Tibial artery (tissue), 4 donors: ENCODE results near the gene DACH1.

Experiments
- DNase-seq, 2 donors: peaks; one replicate each; pipeline ENCODE4 v3.0.0-alpha.2; 2019
- H3K27ac ChIP-seq, 2 donors: fragments of 200-600 bp; sonication (generic) in 1 of 2; 1 replicate in 1 of 2; 2 replicates in 1 of 2; pipeline ENCODE4 v1.5.1; 2018 to 2019; ENCODE audit warnings: mild to moderate bottlenecking in 1 of 2
- H3K27me3 ChIP-seq, 2 donors: fragments of 200-600 bp; sonication (generic) in 1 of 2; one replicate each; pipeline versions ENCODE4 v1.5.1 to v1.6.0; 2016 to 2019
- H3K36me3 ChIP-seq, 3 donors: fragments of 200-600 bp; sonication (generic) in 2 of 3; one replicate each; pipeline ENCODE4 v1.5.1; 2016 to 2019; ENCODE audit warnings: mild to moderate bottlenecking in 2 of 3
- H3K4me1 ChIP-seq, 4 donors: fragments of 200-600 bp; sonication (generic) in 2 of 4; 1 replicate in 3 of 4; 2 replicates in 1 of 4; pipeline ENCODE4 v1.5.1; 2016 to 2019
- H3K4me3 ChIP-seq, 2 donors: fragments of 200-600 bp; sonication (generic) in 1 of 2; 1 replicate in 1 of 2; 2 replicates in 1 of 2; pipeline ENCODE4 v1.5.1; 2018 to 2019; ENCODE audit warnings: mild to moderate bottlenecking in 2 of 2
- H3K9me3 ChIP-seq, 3 donors: fragments of 200-600 bp; sonication (generic) in 1 of 3; one replicate each; pipeline ENCODE4 v1.5.1; 2016 to 2019
- intact Hi-C: fragments of 100-400 bp; cut with DNase I; formaldehyde crosslinking; loops from one replicate; pipeline ENCODE4 v1.15.0; 2023; ENCODE audit warnings: low total_unique reads
- TF ChIP-seq, protein P1 (sequence below), 2 experiments: fragments of 200-600 bp in 1 of 2; fragments of 450-650 bp in 1 of 2; IDR thresholded peaks; one replicate each; pipeline ENCODE4 v1.5.1; 2017 to 2019; ENCODE audit warnings: antibody characterized with exemption in 2 of 2, mild to moderate bottlenecking in 1 of 2, moderate library complexity in 1 of 2

Gene DACH1

DNA sequence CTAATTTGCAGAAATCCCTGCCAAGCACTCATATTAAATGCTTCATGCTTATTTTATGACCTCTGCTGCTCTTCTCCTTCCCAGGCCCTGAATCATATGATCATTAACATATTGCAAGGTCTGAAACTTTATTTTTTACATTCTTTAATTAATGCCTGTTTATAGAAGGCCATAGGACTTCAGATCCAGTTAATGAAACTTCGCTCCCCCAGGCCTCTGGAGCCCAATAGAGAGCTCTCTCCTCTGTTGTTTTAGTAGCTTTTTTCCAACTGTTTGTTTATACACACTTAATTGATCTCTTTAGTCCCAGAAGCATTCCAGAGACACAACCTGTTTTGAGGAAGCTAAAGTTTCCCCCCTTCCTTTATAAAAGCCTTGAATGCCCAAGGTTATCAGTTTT is 68.3 kb downstream of the DACH1 start:
- no peak overlapping the region for H3K27ac ChIP-seq
- TF ChIP-seq, protein P1, sequence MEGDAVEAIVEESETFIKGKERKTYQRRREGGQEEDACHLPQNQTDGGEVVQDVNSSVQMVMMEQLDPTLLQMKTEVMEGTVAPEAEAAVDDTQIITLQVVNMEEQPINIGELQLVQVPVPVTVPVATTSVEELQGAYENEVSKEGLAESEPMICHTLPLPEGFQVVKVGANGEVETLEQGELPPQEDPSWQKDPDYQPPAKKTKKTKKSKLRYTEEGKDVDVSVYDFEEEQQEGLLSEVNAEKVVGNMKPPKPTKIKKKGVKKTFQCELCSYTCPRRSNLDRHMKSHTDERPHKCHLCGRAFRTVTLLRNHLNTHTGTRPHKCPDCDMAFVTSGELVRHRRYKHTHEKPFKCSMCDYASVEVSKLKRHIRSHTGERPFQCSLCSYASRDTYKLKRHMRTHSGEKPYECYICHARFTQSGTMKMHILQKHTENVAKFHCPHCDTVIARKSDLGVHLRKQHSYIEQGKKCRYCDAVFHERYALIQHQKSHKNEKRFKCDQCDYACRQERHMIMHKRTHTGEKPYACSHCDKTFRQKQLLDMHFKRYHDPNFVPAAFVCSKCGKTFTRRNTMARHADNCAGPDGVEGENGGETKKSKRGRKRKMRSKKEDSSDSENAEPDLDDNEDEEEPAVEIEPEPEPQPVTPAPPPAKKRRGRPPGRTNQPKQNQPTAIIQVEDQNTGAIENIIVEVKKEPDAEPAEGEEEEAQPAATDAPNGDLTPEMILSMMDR (IDR thresholded peaks at IDR 0.05): no peak
- no peaks in the 10 kb centered on the region for H3K4me1 ChIP-seq
- H3K27me3 ChIP-seq: no peaks in the 10 kb centered on the region
- intact Hi-C loops: no loop called here
- H3K36me3 ChIP-seq: no peaks in the 10 kb centered on the region
- no peak for DNase-seq
- no peaks in the 10 kb centered on the region for H3K9me3 ChIP-seq
- no peak overlapping the region for H3K4me3 ChIP-seq

DNA sequence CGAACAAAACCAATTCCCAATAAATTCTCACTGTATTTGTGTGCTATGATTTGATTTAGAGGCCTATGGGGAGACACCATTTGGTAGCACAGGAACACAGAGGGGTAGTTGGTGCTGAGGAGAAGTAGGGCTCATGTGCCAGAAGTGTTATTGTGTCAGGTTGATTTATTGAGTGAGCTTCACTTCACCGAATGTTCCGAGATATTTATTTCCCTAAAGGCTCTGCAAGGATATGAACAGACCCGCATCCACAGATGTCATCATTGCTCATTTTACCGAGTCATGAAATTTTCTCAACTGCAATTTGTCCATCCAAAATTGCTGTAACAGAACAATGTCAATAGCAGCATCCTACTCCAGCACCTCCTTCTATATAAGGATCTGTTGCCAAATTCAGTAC is 69.5 kb downstream of the DACH1 start:
- TF ChIP-seq, protein P1 (IDR thresholded peaks at IDR 0.05): no peak
- no peak for DNase-seq
- Histone ChIP-seq H3K4me3 (no peak overlapping the region), H3K4me1 (no peaks in the 10 kb centered on the region), H3K9me3 (no peaks in the 10 kb centered on the region), H3K36me3 (no peaks in the 10 kb centered on the region), H3K27me3 (no peaks in the 10 kb centered on the region), H3K27ac (no peak overlapping the region)
- intact Hi-C loops: no loop called here

DNA sequence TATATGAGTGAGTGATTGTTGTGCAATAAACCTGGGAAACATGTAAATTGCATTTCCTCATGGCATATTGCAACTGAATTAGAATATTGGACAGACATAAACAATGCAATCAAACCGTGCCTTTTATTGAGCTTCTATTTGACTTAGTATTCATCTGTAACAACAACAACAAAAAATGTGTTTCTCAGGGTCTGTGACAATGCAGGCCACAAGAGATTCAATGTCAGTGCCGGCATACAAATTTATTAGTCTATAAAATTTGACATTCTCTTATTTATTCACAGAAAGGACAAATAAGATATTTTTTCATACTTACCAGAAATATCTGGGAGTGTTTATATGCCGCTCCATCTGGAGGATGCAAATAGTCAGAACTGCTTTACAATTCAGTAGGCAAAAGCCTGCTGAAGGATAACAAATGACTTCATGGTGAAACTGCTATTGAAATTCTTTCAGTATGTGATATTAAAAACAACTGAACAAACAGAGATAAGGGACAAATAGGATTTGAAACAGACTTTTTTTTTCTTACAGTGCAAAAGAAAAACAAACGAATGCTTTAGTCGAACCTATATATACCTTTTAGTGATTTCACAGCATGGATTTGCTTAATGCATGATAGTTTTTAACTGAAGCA is 77.2 kb downstream of the DACH1 start:
- no peaks in the 10 kb centered on the region for H3K27me3 ChIP-seq
- intact Hi-C loops: no loop called here
- H3K36me3 ChIP-seq: no peaks in the 10 kb centered on the region
- no peak overlapping the region for H3K27ac ChIP-seq
- H3K9me3 ChIP-seq: no peaks in the 10 kb centered on the region
- no peak overlapping the region for H3K4me3 ChIP-seq
- TF ChIP-seq, protein P1 (IDR thresholded peaks at IDR 0.05): no peak
- no peak for DNase-seq
- no peaks in the 10 kb centered on the region for H3K4me1 ChIP-seq

DNA sequence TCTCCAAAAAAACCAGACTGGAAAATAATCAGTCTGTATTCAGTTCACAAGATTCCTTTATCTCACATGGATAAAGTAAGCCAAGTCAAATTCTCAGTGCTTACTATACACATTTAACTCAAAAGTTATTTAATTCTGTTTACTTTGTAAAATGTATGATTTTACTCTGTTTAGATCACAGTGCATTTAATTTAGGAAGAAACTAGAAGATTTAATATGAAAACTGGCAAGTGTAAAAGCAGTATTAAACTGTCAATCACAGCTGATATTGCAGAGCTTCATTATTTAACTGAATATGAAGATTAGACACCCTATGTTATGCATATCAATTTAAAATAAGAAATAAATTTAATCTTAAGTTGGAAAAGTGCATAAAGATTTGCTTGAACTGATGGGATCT is 78.0 kb downstream of the DACH1 start:
- TF ChIP-seq, protein P1 (IDR thresholded peaks at IDR 0.05): no peak
- Histone ChIP-seq H3K36me3 (no peaks in the 10 kb centered on the region), H3K4me1 (no peaks in the 10 kb centered on the region), H3K9me3 (no peaks in the 10 kb centered on the region), H3K4me3 (no peak overlapping the region), H3K27me3 (no peaks in the 10 kb centered on the region), H3K27ac (no peak overlapping the region)
- intact Hi-C loops: no loop called here
- no peak for DNase-seq

DNA sequence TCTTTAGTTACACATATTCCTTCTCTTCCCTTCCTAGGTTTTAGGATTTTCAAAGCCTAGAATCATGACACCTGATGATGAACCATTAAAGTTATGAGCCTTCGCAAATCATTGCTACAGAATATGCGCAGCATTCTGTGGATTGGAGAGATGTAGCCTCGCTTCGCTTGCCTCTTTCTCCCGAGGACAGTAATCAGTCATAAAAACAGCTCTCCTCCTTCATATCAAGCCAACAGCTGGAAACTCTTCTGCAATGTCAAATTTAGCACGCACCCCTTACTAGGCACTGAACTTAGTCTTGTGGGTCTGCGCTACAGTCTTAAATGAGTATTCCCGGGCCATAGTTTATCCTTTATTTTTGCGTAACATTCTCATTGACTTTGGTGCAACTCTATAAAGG is 79.6 kb downstream of the DACH1 start:
- intact Hi-C loops: no loop called here

More for the DNA sequence above, 79.6 kb downstream of the DACH1 start:
- TF ChIP-seq, protein P1 (IDR thresholded peaks at IDR 0.05): no peak
- no peak for DNase-seq
- Histone ChIP-seq H3K4me1 (no peaks in the 10 kb centered on the region), H3K36me3 (no peaks in the 10 kb centered on the region), H3K9me3 (no peaks in the 10 kb centered on the region), H3K27ac (no peak overlapping the region), H3K27me3 (no peaks in the 10 kb centered on the region), H3K4me3 (no peak overlapping the region)
